C4-2B (cell line): ENCODE measurements around the gene MT1B.

Experiments used
- ZFX ChIP-seq: fragments of 450-650 bp; IDR thresholded peaks from 2 replicates; pipeline ENCODE4 v1.6.1; 2017
- TF ChIP-seq, protein P1 (sequence below): fragments of 450-650 bp; conservative IDR thresholded peaks from 2 replicates; pipeline ENCODE4 v1.5.1; 2017; ENCODE audit warnings: mild to moderate bottlenecking

DNA sequence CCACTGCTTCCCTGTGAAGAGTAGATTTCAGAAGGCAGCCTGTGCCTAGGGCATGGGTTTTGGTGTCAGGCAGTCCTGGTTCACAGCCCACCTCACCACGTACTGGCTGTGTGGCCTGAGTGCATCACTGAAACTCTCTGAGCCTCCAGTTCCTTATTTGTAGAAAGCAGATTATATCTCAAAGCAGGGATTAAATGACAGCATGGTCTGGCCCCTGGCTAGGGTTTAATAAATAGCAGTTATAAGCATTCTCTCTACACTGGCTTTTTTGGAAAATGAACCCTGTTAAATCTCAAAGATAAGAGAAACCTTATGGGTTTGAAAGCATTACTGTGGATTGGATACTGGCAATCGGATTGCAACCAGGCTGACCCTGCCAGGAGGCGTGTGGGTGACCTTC, 22.2 kb upstream of the MT1B start:
- TF ChIP-seq, protein P1, sequence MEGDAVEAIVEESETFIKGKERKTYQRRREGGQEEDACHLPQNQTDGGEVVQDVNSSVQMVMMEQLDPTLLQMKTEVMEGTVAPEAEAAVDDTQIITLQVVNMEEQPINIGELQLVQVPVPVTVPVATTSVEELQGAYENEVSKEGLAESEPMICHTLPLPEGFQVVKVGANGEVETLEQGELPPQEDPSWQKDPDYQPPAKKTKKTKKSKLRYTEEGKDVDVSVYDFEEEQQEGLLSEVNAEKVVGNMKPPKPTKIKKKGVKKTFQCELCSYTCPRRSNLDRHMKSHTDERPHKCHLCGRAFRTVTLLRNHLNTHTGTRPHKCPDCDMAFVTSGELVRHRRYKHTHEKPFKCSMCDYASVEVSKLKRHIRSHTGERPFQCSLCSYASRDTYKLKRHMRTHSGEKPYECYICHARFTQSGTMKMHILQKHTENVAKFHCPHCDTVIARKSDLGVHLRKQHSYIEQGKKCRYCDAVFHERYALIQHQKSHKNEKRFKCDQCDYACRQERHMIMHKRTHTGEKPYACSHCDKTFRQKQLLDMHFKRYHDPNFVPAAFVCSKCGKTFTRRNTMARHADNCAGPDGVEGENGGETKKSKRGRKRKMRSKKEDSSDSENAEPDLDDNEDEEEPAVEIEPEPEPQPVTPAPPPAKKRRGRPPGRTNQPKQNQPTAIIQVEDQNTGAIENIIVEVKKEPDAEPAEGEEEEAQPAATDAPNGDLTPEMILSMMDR = no peak
- no peak for TF ChIP-seq ZFX
